HG02759 (cell line): Measurements from ENCODE around the gene TBX2.
"Not testable (repeated sequence)": the region's sequence is repeated elsewhere in the genome, so short reads cannot be mapped to it uniquely, and the experiment has no call there.

Experiments used
- ATAC-seq: cut with Tn5 transposase; IDR thresholded peaks from one replicate; pipeline ENCODE4 v1.9.1; 2021; ENCODE audit warnings: mild to moderate bottlenecking, moderate library complexity; ENCODE audit not compliant: unreplicated experiment

Gene TBX2

DNA sequence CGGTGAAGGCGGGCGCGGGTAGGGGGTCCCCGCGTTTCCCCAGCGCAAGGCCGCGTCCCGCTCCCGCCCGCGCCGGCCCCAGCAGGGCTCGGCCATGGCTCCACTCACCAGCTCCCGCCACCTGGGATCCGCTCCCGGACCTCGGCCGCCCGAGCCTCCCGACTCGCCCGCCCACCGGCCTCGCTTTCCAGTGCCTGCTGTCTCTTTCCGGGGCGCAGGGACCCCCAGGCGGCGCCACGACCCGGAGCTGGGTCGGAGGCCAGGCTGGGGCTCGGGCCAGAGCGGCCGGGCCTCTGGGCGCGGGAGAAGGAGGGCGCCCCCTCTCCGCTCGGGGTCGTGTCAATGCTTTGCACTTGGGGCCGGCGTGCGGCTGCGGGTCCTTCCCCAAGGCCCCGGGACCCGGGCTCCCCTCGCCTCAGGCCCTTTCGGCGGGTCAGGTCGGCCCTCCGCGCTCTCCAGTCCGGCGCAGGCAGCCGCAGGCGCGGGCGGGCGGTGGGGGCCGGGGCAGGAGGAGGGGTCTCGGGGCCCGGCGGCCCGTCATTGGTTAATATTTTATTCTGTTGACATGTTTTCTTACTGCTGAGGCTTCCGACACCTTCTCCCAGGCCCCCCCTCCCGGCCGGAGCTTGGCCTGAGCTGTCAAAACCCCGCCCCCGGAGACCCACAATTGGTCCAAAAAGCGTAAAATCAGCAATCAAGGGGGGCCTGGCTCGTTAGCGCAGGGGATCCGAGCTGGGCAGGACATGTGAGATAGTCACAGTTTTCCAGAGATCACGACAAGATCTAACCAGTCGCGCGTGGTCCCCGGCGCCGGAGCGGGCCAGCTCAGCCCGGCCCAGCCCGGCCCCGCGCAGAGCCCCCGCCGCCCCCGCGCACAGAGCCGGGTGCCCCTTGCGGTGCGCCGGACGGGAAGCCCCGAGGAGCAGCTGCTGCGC, at the start of gene TBX2:
TBX2 (plus strand) TSS at position 713 of the 935 bp plus-strand sequence. CDS start 334 bp downstream, outside the sequence.
- ATAC-seq = no peak

DNA sequence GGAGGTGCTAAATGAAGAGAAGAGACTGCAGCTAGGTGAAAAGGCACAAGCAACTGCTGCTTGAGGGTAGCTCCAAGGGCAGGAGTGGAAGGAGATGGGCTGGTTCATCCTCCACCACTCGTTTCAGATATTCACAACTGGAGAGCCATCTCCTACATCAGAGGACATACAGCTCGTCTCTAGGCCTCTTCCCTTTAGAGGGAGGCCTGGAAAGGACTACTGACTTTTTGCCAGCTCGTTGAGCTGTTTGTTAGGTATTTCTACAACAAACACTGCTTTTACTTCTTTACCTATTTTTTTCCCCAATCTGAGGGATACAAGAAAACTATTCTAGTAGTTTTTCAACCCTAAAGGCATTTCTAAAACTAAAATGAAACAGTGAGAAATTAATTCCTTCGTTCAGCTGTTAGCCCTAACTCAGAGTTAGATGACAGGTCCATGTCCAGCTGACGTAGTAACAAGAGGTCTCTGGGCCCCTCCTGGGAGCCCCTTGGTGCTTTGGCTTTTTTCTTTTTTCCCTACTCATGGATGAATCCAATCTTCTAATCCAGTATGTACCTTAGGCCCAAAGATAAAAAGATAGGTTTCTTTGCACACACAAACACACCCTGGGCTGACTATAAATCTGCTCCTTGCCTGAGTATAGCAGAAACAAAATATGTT, 47.8 kb upstream of the TBX2 start:
- no peak for ATAC-seq

DNA sequence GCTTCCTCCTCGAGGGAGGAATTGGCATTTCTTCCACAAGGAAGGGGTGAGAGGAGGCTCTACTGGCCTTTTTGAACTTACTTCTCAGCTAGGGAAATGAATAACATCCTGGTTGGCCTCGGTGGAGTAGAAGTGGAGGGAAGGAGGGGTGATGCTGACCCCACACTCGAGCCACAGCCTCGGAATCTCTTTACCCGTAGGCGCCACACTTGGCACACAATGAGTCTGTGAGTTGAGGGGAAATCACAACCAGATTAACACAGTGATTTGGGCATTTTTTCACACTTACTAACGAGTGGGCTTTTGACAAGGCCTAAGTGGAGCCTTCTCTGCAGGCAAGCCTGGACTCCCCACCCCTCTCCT, 47.3 kb upstream of the TBX2 start:
- no peak for ATAC-seq

DNA sequence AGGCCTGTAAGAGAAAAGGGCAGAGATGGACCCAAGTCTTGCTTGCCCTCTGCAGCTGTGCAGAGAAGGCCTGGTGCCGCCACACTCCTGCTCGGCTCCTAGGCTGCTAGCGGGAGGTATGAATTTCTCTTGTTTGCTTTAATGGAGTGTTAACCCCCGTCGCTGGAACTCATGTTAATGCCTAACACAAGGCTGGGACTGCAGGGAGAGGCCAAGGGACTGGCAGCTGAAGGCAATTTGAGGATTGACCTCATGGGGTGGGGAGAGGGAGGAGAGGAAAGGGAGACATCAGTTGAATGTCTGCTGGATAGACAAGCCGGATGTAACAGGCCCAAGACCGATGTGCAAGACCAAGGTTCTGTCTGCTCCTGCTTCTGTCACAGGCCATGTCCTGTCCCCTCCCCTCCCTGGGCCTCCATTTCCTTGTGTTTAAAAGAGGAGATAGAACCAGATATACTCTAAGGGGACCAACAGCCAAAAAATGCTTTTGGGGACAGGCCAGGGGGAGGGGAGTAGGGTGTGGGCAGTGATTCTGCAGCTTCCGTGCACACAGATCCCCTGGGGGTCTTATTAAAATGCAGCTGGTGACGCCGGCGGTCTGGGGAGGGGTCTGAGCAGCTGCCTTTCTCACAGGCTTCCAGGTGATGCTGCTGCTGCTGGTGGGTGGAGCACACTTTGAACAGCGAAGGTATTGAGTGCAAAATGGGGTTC, 46.7 kb upstream of the TBX2 start:
- no peak for ATAC-seq

DNA sequence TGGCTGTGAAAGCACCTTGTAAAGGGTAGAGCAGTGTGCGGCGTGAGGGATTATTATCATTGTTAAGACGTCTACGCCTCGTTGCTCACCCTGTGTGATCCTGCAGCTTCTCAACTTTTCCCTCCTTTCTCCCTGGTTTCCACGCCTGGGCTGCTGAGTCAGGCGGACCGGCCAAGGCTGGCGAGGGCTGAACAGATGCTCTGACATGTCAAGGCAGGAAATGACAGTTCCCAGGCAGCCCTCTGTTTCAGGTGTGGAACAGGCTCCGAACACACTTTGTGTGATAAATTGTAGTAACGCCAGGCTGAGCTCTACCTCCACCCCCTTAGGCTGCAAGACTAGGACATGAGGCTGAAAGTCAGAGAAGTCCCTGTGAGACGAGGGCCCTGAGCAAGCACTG, 46.0 kb upstream of the TBX2 start:
- no peak for ATAC-seq

DNA sequence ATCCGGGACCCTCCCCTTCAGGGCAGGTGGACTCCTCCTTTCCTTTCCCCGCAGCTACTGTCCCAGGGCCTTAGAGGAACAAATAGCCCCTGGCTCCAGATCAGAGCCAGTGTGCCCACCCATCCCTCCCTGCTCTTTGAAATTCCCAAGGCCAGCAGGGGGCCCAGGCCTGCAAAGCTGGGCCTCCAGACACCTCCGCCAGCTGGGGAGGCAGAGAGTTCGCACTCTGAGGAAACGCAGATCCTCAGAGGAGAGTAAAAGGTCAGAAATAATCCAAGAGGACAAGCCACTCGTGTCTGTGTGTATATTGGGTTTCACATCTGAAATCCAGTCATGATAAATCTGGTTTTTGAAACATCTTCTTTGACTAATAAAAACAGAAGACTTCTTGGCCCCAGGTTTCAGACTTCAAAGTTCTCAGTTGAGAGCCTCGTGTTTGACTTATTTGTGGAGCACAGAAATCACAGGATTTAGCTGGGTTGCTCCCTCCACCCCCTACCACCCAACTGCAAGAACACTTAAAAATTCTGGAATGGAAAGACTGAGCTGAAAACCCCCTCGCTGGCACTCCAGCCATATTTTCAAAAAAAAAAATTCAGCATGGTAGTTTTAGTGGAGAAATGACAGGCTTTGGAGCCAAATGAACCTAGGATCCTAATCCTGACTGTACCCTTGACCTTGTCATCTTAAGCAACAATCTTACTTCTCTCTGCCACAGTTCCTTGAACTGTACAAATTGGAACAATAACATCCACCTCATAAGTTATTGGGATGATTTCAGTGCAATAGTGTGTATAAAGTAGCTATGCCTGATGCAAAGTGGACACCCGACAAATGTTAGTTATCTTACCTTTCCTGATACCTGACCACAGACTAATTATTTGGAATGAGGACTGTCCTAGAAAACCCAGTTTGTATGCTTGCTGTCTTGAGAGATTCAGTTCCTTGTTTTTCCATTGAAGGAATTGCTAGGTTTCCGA, 44.5 kb upstream of the TBX2 start:
- no peak for ATAC-seq

DNA sequence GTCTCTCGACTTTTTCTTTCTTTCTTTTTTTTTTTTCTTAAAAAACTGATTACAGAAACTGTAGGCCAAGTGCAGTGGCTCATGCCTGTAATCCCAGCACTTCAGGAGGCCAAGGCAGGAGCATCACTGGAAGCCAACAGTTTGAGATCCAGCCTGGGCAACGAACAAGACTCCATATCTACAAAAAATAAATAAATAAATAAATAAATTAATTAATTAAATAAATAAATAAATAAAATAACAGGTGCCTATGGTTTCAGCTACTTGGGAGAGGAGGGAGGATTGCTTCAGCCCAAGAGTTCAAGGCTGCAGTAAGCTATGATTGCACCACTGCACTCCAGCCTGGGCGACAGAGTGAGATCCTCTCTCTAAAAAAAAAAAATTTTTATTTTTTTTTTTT, 42.6 kb upstream of the TBX2 start:
- not testable (repeated sequence) for ATAC-seq

DNA sequence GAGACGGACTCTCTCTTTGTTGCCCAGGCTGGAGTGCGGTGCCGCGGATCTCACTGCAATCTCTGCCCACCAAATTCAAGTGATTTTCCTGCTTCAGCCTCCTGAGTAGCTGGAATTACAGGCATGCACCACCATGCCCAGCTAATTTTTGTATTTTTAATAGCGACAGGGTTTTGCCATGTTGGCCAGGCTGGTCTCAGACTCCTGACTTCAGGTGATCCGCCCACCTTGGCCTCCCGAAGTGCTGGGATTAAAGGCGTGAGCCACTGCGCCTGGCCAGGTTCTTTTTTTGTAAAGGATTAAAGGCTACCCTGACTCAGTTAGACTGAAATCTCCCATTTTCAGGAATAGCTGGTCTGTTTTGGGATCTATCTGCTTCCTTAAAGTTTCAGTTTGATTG, 40.1 kb upstream of the TBX2 start:
- ATAC-seq = not testable (repeated sequence)

DNA sequence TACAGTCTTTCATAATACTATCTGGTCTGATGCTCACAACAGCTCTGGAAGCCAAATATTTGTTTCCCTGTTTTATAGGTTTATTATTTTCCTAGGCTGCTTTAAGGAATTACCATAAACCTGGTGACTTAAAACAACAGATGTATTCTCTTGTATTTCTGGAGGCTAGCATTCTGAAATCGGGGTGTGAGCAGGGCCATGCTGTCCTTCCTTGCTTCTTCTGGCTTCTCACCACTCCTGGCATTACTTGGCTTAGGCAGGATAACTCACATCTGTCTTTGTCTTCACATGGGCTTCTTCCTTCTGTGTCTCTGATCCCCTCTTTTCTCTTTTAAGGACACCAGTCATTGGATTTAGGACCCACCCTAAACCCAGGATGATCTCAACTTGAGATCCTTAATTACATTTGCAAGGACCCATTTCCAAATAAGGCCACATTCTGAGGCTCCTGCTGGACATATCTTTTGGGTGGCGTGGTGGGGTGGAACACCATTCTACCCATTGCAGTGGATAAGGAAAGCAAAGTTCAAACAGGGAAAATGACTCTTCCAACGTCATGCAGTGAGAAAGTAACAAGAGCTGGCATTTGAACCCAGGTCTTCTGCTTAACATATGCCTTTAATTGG, 39.2 kb upstream of the TBX2 start:
- ATAC-seq = no peak

DNA sequence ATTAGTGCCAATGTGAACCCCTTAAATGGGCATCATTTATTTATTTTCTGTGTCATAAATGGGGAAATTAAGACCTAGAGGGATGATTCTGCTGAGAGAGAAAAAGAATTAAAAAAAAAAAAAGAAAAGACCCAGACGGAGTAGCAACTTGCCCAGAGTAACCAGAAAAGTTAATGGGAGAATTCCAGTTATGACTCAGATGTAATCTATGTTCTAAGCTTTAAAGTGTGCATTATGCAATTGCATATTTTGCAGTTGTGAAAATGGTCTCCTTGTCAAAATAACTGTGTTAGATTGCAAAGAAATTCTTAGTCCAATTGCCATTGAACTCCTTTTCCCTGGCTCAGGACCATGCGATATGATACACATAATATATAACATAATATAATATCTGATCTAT, 38.6 kb upstream of the TBX2 start:
- ATAC-seq = no peak

DNA sequence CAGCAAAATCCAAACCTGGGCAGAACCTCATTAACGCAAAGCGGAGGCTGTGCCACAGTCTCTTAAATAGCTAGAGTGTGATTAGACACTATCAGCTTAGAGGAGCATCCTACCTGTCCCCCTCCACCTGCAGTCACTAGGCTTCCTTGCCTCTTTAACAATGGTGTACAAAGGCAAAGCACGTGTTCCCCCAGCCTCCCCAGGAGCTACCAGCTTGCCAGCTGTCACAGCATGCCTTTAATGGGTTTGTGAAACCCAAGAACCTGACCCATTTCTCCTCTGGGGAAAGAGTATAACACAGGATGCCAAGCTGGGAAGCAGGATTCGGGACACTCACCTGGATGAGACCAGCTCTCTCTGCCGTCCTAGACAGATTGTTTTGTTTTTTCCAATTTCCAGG, 37.2 kb upstream of the TBX2 start:
- no peak for ATAC-seq

DNA sequence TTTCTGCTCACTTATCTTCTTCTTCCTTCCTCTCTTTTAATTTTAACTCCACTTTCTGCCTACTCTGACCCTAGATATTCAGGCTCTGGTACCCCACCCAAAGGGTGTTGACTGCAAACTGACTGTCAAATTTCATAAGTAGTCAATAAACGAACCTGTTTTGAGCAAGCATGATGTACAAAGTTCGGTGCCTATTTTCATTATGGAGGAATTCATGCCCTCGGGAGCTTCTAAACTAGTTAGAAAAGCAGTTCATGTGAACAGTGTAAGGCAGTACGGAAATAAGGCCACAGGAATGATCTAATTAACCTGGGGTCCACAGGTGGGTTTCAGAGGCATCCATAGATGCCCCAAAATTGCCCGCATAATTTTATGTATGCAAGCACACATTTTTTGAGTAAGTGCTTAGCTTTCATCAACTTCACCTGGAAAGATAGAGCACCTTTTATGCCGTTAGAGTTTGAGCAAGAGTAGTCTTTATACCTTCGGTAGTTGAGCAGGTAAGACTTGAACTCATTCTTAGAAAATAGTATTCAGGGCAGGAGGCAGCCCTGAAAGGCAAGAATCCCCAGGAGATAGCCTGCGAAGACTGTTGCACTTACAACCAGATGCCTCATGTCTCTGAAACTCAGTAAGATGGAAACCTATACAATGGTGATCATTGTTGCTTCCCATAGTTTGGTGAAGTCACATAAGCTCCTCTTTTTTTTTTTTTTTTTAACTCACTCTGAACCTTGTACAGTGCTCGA, 36.6 kb upstream of the TBX2 start:
- no peak for ATAC-seq

DNA sequence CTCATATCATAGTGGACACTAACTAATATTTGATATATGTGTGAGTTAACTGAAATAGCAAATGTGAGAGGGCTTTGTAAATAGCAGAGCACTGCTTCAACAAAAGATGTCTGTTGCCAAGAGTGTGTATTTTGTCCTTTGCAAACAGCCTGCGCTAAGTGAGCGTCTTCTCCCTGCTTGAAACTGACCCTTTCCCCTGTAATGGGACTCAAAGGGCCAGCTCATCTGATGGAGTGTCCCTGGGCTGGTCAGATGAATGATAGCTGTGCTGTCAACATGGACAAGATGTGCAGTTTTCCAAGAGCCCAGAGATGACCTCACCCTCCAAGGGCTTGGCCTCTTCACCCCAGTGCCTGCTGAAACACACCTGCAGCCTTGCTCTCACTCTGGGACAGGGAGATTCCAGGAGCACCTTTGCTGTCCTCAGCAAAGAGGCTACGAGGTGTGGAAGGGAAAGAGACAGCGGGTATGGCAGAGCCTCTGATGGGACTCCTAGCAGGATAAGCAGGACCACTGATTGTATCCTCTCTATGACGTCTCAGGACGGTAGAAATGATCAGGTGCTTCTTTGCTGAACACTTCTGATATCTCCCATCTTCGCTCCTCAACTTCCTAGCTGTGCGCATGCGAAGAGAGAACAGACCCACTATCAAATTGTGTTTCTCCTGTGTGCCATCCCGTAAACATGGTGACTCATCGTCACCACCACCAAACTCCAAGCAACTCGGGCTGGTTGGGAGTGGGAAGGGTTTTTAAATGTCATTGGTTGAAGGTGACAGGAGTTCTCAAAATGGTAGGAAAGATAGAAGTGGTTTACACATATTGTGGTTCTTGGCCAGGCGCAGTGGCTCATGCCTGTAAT, 35.8 kb upstream of the TBX2 start:
- no peak for ATAC-seq

DNA sequence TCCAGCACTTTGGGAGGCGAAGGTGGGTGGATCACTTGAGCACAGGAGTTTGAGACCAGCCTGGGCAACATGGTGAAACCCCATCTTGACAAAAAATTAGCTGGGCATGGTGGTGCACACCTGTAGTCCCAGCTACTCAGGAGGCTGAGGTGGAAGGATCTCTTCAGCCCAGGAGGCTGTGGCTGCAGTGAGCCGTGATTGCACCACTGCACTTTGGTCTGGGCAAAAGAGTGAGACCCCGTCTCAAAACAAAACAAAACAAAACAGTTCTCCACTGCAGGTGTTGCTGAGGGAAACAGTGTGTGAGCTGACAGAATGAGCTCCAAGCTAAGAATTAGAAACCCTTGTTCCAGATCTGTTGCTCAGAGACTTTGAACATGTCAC, 35.2 kb upstream of the TBX2 start:
- ATAC-seq = no peak

DNA sequence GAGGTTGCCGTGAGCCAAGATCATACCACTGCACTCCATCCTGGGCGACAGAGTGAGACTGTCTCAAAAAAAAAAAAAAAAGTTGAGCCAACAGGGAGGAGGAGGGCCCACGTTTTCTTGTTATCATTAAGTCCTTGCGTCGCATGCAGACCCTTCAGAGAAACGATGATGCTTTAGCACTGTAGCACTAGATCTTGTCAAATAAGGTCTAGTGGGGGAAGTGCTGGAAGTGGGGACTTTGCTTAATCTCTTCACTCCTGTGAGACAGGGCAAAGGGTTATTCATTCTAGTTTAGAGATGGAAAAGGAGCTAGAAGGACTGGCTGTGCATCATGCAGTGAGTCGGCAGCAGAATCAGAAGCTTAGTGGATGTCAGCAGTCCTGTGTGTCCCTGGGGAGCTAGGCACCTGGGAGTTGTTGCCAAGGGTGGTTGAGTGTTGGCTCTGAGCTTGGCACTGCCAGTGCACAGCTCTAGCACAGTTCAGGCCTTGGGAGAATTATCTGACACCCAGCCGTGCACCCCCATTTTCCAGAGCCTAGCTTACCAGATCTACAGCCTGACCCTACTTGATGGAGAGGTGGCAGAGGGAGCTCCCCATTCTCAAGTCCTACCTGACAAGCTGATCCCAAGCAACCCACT, 33.4 kb upstream of the TBX2 start:
- no peak for ATAC-seq

DNA sequence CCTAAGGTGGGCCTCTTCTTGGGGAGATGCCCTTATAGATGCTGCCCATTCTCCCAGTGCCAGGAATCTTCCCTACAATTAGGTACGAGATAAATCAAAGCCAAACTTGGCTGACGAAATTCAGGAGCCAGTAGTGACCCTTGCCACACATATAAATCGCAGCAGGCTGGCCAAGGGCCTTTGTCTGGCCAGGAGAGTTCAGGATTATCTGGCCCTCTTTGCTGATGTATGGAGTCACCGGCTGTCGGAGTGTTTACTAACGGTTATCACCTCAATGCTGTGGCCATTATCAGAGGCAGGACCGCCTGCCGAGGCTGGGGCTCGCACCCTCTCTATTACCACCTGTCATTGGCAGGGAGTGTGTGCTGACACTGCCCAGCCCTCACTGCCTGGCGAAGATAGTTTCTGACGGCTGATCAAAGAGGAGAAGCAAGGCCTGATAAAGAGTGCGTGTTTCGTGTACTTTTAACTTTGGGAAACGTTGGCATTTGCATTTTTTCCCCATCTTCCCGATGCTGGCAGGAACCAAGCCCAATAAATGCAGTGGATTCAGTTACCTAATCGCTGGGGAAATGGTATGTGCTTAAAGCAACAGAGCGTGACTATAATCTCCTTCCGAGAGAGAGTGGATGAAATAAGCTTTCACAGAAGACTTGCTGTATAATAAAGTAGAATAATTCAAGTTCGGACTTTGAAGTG, 32.8 kb upstream of the TBX2 start:
- ATAC-seq = no peak

DNA sequence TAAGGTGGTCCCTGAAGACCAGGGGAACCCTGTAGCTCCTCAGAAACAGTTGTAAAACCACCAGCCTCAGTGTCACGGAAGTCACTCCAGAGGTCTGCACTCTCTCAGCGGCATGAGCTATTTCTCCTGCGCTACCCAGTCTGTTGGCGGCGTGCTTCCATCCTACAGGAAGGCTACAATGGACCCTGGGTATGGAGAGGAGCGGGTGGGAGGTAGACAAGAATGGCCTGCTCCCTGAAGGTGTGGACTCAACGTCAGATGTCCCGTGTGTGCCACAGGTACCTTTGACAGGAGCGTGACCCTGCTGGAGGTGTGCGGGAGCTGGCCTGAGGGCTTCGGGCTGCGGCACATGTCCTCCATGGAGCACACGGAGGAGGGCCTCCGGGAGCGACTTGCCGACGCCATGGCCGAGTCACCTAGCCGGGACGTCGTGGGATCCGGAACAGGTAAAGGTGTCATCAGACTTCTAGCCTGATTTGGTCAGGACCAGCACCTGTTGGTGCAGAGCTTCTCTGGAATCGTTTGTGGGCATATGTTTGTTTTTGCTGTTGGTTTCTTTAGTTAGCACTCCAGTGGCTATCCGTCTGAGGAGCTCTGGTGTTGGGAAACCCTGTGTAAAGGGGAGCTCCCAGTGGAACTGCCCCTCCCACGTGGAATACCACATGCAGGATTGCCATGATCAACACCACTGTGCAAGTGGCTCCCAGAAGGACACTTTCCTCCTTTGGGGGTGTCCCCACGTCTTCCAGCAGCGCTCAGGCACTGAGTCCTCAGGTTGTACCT, 31.4 kb upstream of the TBX2 start:
- ATAC-seq = no peak
